Measurements from ENCODE around the gene DNAH2.

DNA sequence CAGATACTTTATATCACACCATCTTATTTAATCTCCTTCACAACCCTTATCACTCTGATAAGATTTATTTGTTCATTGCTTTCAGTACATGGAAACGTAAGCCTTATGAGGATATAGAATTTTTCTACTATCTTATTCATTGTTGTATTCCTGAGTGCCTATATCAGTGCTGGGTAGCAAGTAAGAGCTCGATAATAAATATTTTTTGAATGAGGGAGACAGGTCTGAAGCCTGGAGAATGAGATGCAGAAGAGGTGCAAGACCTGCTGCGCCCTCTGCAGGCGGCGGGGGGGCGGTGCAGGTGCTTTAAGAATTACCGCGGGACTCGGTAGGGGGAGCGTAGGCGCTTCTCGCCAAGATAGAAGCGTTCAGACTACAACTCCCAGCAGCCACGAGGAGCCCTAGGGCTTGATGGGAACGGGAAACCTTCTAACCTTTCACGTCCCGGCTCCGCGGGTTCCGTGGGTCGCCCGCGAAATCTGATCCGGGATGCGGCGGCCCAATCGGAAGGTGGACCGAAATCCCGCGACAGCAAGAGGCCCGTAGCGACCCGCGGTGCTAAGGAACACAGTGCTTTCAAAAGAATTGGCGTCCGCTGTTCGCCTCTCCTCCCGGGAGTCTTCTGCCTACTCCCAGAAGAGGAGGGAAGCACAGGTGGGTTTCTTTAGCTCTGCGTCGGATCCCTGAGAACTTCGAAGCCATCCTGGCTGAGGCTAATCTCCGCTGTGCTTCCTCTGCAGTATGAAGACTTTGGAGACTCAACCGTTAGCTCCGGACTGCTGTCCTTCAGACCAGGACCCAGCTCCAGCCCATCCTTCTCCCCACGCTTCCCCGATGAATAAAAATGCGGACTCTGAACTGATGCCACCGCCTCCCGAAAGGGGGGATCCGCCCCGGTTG lies 29.4 kb upstream of the DNAH2 start, which contains the start of gene WRAP53:
- TF ChIP-seq POLR2A (IDR thresholded peaks at IDR 0.05; ENCODE audit: low read depth, low read length) (peak; percentile 48), SMC3 (IDR thresholded peaks at IDR 0.05; ENCODE audit: low read depth, low read length) (peak; percentile 75)
- TF ChIP-seq, protein P1, sequence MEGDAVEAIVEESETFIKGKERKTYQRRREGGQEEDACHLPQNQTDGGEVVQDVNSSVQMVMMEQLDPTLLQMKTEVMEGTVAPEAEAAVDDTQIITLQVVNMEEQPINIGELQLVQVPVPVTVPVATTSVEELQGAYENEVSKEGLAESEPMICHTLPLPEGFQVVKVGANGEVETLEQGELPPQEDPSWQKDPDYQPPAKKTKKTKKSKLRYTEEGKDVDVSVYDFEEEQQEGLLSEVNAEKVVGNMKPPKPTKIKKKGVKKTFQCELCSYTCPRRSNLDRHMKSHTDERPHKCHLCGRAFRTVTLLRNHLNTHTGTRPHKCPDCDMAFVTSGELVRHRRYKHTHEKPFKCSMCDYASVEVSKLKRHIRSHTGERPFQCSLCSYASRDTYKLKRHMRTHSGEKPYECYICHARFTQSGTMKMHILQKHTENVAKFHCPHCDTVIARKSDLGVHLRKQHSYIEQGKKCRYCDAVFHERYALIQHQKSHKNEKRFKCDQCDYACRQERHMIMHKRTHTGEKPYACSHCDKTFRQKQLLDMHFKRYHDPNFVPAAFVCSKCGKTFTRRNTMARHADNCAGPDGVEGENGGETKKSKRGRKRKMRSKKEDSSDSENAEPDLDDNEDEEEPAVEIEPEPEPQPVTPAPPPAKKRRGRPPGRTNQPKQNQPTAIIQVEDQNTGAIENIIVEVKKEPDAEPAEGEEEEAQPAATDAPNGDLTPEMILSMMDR (conservative IDR thresholded peaks at IDR 0.05; ENCODE audit: low read depth, low read length) = peak; percentile 99; the same call in 1 of the 2 replicates
